Activated CD4-positive, alpha-beta T cell treated with anti-CD3 and anti-CD28 coated beads, Interleukin-2, amount 50 U/mL, for 1 hour (primary cell): Measurements from ENCODE around the gene MFSD6.
A peak's percentile ranks its signal among the peaks of the same experiment; 100 is the strongest.

Source experiments
- DNase-seq: peaks from one replicate; pipeline ENCODE4 v3.0.0-alpha.2; 2020

Gene MFSD6

GRCh38 chr2:190534310-190535120 lies 126.4 kb downstream of the MFSD6 start, which contains the start of gene NEMP2:
NEMP2 (minus strand) TSS chr2:190534722; CDS start chr2:190534655, 67 bp downstream.
- DNase-seq = peak; percentile 76

- DNase-seq = no peak
Observed at GRCh38 chr2:190535121-190535439, 126.9 kb downstream of the MFSD6 start.

GRCh38 chr2:190535586-190535985 lies 127.4 kb downstream of the MFSD6 start:
- no peak for DNase-seq

- DNase-seq = no peak
Observed at GRCh38 chr2:190537765-190538164, 129.6 kb downstream of the MFSD6 start.

GRCh38 chr2:190538201-190538600 lies 130.0 kb downstream of the MFSD6 start:
- no peak for DNase-seq

- DNase-seq = no peak
Observed at GRCh38 chr2:190540048-190540447, 131.9 kb downstream of the MFSD6 start.

GRCh38 chr2:190545093-190545492 lies 136.9 kb downstream of the MFSD6 start:
- no peak for DNase-seq

- no peak for DNase-seq
Observed at GRCh38 chr2:190545555-190546385, 137.6 kb downstream of the MFSD6 start.

- DNase-seq = no peak
Observed at GRCh38 chr2:190546734-190547133, 138.6 kb downstream of the MFSD6 start.

- no peak for DNase-seq
Observed at GRCh38 chr2:190547886-190548285, 139.7 kb downstream of the MFSD6 start.

GRCh38 chr2:190550137-190550536 lies 142.0 kb downstream of the MFSD6 start:
- DNase-seq = no peak
